GM19193 (cell line): ENCODE measurements around the gene MAGIX.

ENCODE experiments used
- POLR2A ChIP-seq: IDR thresholded peaks from 4 replicates; pipeline ENCODE4 v1.6.1; 2011; ENCODE audit not compliant: insufficient read depth, insufficient read length; ENCODE audit errors: extremely low read depth

Gene MAGIX

GRCh38 chrX:49162620-49163019, at the start of gene MAGIX:
TSS of gene MAGIX (plus strand) at chrX:49162758. CDS start at chrX:49162890, 132 bp downstream.
- no peak for TF ChIP-seq POLR2A

- no peak for TF ChIP-seq POLR2A
These were observed 46.5 kb upstream of the MAGIX start for GRCh38 chrX:49116076-49116475.

GRCh38 chrX:49116716-49117115, 45.8 kb upstream of the MAGIX start:
- TF ChIP-seq POLR2A = no peak

- TF ChIP-seq POLR2A = no peak
These were observed 45.0 kb upstream of the MAGIX start for GRCh38 chrX:49117581-49117980.

GRCh38 chrX:49120091-49120490, 42.5 kb upstream of the MAGIX start:
- TF ChIP-seq POLR2A = no peak

- no peak for TF ChIP-seq POLR2A
These were observed 40.1 kb upstream of the MAGIX start for GRCh38 chrX:49122499-49122898.

GRCh38 chrX:49129427-49129826, 33.1 kb upstream of the MAGIX start:
- TF ChIP-seq POLR2A = no peak

- TF ChIP-seq POLR2A = no peak
These were observed 28.8 kb upstream of the MAGIX start for GRCh38 chrX:49133759-49134158.

GRCh38 chrX:49137492-49137891, 25.1 kb upstream of the MAGIX start:
- no peak for TF ChIP-seq POLR2A

- no peak for TF ChIP-seq POLR2A
These were observed 22.8 kb upstream of the MAGIX start for GRCh38 chrX:49139713-49140112.

- no peak for TF ChIP-seq POLR2A
These were observed 15.3 kb upstream of the MAGIX start for GRCh38 chrX:49147282-49147681.

GRCh38 chrX:49147936-49148335, 14.6 kb upstream of the MAGIX start:
- TF ChIP-seq POLR2A = no peak

GRCh38 chrX:49153467-49153866, 9.1 kb upstream of the MAGIX start:
- no peak for TF ChIP-seq POLR2A

GRCh38 chrX:49155243-49155899, 7.2 kb upstream of the MAGIX start:
- TF ChIP-seq POLR2A = no peak

- peak; percentile 38 for TF ChIP-seq POLR2A
These were observed 6.4 kb upstream of the MAGIX start for GRCh38 chrX:49155900-49156837.

- no peak for TF ChIP-seq POLR2A
These were observed 5.4 kb upstream of the MAGIX start for GRCh38 chrX:49157194-49157593.

- TF ChIP-seq POLR2A = no peak
These were observed 1.6 kb upstream of the MAGIX start for GRCh38 chrX:49160908-49161307.

GRCh38 chrX:49161632-49162031, 926 bp upstream of the MAGIX start:
- no peak for TF ChIP-seq POLR2A
